Endometrial microvascular endothelial cells (primary cell): ENCODE data around the gene CROT. TPM values are rescaled to one million over a fixed set of nuclear protein-coding genes. Genes with fewer than 3 reads are reported as not detected.

ENCODE experiments used
- in situ Hi-C: cut with HindIII; loops from 2 replicates; pipeline ENCODE4 v1.10.0; 2017; ENCODE audit warnings: low sequenced_read_pairs, low pct_unique_long_range_greater_than_20kb; ENCODE audit errors: inconsistent ontology term
- total RNA-seq: library from RNA; depleted of rRNA; stranded (reverse); fragments of >200 nt; gene quantifications from one replicate; pipeline ENCODE4 v1.2.3, GENCODE V29; 2015; ENCODE audit errors: inconsistent ontology term

The CROT gene
- total RNA-seq, 1 donor from 2014 or later: 5.8 TPM

GRCh38 chr7:87337331-87337730 lies 8.1 kb upstream of the CROT start:
- in situ Hi-C loops: no loop called here

GRCh38 chr7:87339373-87339897 lies 6.0 kb upstream of the CROT start:
- in situ Hi-C loops: no loop called here

GRCh38 chr7:87341441-87341840 lies 4.0 kb upstream of the CROT start:
- in situ Hi-C loops: no loop called here

GRCh38 chr7:87342231-87342630 lies 3.2 kb upstream of the CROT start:
- in situ Hi-C loops: no loop called here

GRCh38 chr7:87344446-87344845 lies 1.0 kb upstream of the CROT start:
- in situ Hi-C loops: no loop called here

GRCh38 chr7:87345962-87346371 lies 503 bp downstream of the CROT start:
- in situ Hi-C loops: no loop called here

GRCh38 chr7:87347207-87347606 lies 1.7 kb downstream of the CROT start:
- in situ Hi-C loops: no loop called here

- in situ Hi-C loops: no loop called here
Measured at GRCh38 chr7:87347664-87348063, 2.2 kb downstream of the CROT start.

GRCh38 chr7:87354749-87355148 lies 9.3 kb downstream of the CROT start:
- in situ Hi-C loops: no loop called here

- in situ Hi-C loops: no loop called here
Measured at GRCh38 chr7:87356448-87356847, 11.0 kb downstream of the CROT start.

- in situ Hi-C loops: no loop called here
Measured at GRCh38 chr7:87359366-87359765, 13.9 kb downstream of the CROT start.

- in situ Hi-C loops: no loop called here
Measured at GRCh38 chr7:87361320-87361719, 15.9 kb downstream of the CROT start.

GRCh38 chr7:87363342-87363741 lies 17.9 kb downstream of the CROT start:
- in situ Hi-C loops: no loop called here

GRCh38 chr7:87364246-87364645 lies 18.8 kb downstream of the CROT start:
- in situ Hi-C loops: no loop called here

- in situ Hi-C loops: no loop called here
Measured at GRCh38 chr7:87369216-87369615, 23.8 kb downstream of the CROT start.

- in situ Hi-C loops: no loop called here
Measured at GRCh38 chr7:87370660-87371180, 25.3 kb downstream of the CROT start.

- in situ Hi-C loops: no loop called here
Measured at GRCh38 chr7:87375662-87376435, 30.4 kb downstream of the CROT start.

GRCh38 chr7:87380905-87381304 lies 35.4 kb downstream of the CROT start:
- in situ Hi-C loops: no loop called here

GRCh38 chr7:87391020-87391701 lies 45.7 kb downstream of the CROT start:
- in situ Hi-C loops: no loop called here

- in situ Hi-C loops: no loop called here
Measured at GRCh38 chr7:87395442-87396020, 50.1 kb downstream of the CROT start.
